ENCODE data around the gene AHDC1. TPM values are rescaled to one million over a fixed set of nuclear protein-coding genes. Genes with fewer than 3 reads are reported as not detected.

The AHDC1 gene
- total RNA-seq, 2 experiments from 2014 or later = 7.7 to 10.1 TPM

GRCh38 chr1:27521861-27522431 lies 82.0 kb downstream of the AHDC1 start:
- peak; percentile 25 for DNase-seq
- no peaks in the 10 kb centered on the region for H3K9me3 Mint-ChIP-seq
- CTCF ChIA-PET = interaction anchor here (0.5 to 1.6 kb wide), 7 partner anchors 33 to 258 kb away, joined by 3 to 4 read pairs (median 4); no protein-coding TSS in a partner anchor
- peaks cover 69% of the 10 kb centered on the region for H3K4me1 Mint-ChIP-seq (ENCODE audit: low read depth)
- H3K4me3 Mint-ChIP-seq = peak overlapping the region; percentile 79
- H3K27ac Mint-ChIP-seq = peak overlapping the region; percentile 90
- H3K36me3 Mint-ChIP-seq (ENCODE audit: low read depth) = no peaks in the 10 kb centered on the region
- no peaks in the 10 kb centered on the region for H3K27me3 Mint-ChIP-seq (ENCODE audit: low read depth)
- intact Hi-C loops (cut with micrococcal nuclease) = loop anchor here (1.0 to 5.0 kb wide), 5 partner anchors 91 to 180 kb away; partner anchors contain the start of gene SYTL1

GRCh38 chr1:27521336-27521831 lies 82.6 kb downstream of the AHDC1 start:
- CTCF ChIA-PET = interaction anchor here (0.5 to 1.6 kb wide), 7 partner anchors 34 to 258 kb away, joined by 3 to 4 read pairs (median 3); no protein-coding TSS in a partner anchor
- Mint-ChIP-seq H3K27ac (peak overlapping the region; percentile 90), H3K27me3 (ENCODE audit: low read depth) (no peaks in the 10 kb centered on the region), H3K4me3 (peak overlapping the region; percentile 79), H3K4me1 (ENCODE audit: low read depth) (peaks cover 64% of the 10 kb centered on the region), H3K9me3 (no peaks in the 10 kb centered on the region), H3K36me3 (ENCODE audit: low read depth) (no peaks in the 10 kb centered on the region)
- DNase-seq = peak; percentile 60
- intact Hi-C loops (cut with micrococcal nuclease) = loop anchor here (1.0 to 5.0 kb wide), 2 partner anchors 105 to 179 kb away; partner anchors contain the start of gene SYTL1

- intact Hi-C loops (cut with micrococcal nuclease) = loop anchor here (1.0 to 5.0 kb wide), 2 partner anchors 104 to 178 kb away; partner anchors contain the start of gene SYTL1
- H3K27ac Mint-ChIP-seq = no peak overlapping the region
- CTCF ChIA-PET = interaction anchor here (1.0 to 1.6 kb wide), 3 partner anchors 35 to 131 kb away, joined by 3 to 4 read pairs (median 3); no protein-coding TSS in a partner anchor
Measured at GRCh38 chr1:27520651-27521050, 83.3 kb downstream of the AHDC1 start.

GRCh38 chr1:27519331-27520258 lies 84.3 kb downstream of the AHDC1 start:
- H3K4me1 Mint-ChIP-seq (ENCODE audit: low read depth) = peaks cover 52% of the 10 kb centered on the region
- H3K27me3 Mint-ChIP-seq (ENCODE audit: low read depth) = no peaks in the 10 kb centered on the region
- H3K9me3 Mint-ChIP-seq = no peaks in the 10 kb centered on the region
- no peak overlapping the region for H3K4me3 Mint-ChIP-seq
- CTCF ChIA-PET = interaction anchor here (0.5 to 1.1 kb wide), 2 partner anchors 87 to 197 kb away, joined by 3 to 5 read pairs; no protein-coding TSS in a partner anchor
- no peaks in the 10 kb centered on the region for H3K36me3 Mint-ChIP-seq (ENCODE audit: low read depth)
- intact Hi-C loops (cut with micrococcal nuclease) = loop anchor here (5.0 kb wide), 1 partner anchor 177 kb away; the partner anchor contains the start of gene SYTL1
- DNase-seq = no peak
- no peak overlapping the region for H3K27ac Mint-ChIP-seq

More at GRCh38 chr1:27520651-27521050, 83.3 kb downstream of the AHDC1 start:
- Mint-ChIP-seq H3K36me3 (ENCODE audit: low read depth) (no peaks in the 10 kb centered on the region), H3K4me1 (ENCODE audit: low read depth) (peaks cover 59% of the 10 kb centered on the region), H3K4me3 (peak overlapping the region; percentile 79), H3K27me3 (ENCODE audit: low read depth) (no peaks in the 10 kb centered on the region), H3K9me3 (no peaks in the 10 kb centered on the region)
- DNase-seq = no peak

- no peaks in the 10 kb centered on the region for H3K27me3 Mint-ChIP-seq (ENCODE audit: low read depth)
- no peak overlapping the region for H3K27ac Mint-ChIP-seq
- H3K4me1 Mint-ChIP-seq (ENCODE audit: low read depth) = peaks cover 44% of the 10 kb centered on the region
- no peak overlapping the region for H3K4me3 Mint-ChIP-seq
- CTCF ChIA-PET = interaction anchor here (1.1 kb wide), 1 partner anchor 88 kb away, joined by 5 read pairs; no protein-coding TSS in a partner anchor
- no peaks in the 10 kb centered on the region for H3K36me3 Mint-ChIP-seq (ENCODE audit: low read depth)
- no peak for DNase-seq
- intact Hi-C loops (cut with micrococcal nuclease) = no loop called here
- no peaks in the 10 kb centered on the region for H3K9me3 Mint-ChIP-seq
Measured at GRCh38 chr1:27518808-27519207, 85.1 kb downstream of the AHDC1 start.

- CTCF ChIA-PET = interaction anchor here (1.1 kb wide), 1 partner anchor 89 kb away, joined by 5 read pairs; no protein-coding TSS in a partner anchor
- H3K9me3 Mint-ChIP-seq = no peaks in the 10 kb centered on the region
- no peak overlapping the region for H3K4me3 Mint-ChIP-seq
- H3K4me1 Mint-ChIP-seq (ENCODE audit: low read depth) = peaks cover 39% of the 10 kb centered on the region
- DNase-seq = no peak
- no peak overlapping the region for H3K27ac Mint-ChIP-seq
- intact Hi-C loops (cut with micrococcal nuclease) = no loop called here
- H3K27me3 Mint-ChIP-seq (ENCODE audit: low read depth) = no peaks in the 10 kb centered on the region
- no peaks in the 10 kb centered on the region for H3K36me3 Mint-ChIP-seq (ENCODE audit: low read depth)
Measured at GRCh38 chr1:27517907-27518718, 85.8 kb downstream of the AHDC1 start.

GRCh38 chr1:27517301-27517700 lies 86.6 kb downstream of the AHDC1 start:
- CTCF ChIA-PET = no interaction called here
- Mint-ChIP-seq H3K4me1 (ENCODE audit: low read depth) (peaks cover 35% of the 10 kb centered on the region), H3K27ac (no peak overlapping the region), H3K36me3 (ENCODE audit: low read depth) (no peaks in the 10 kb centered on the region), H3K4me3 (no peak overlapping the region), H3K27me3 (ENCODE audit: low read depth) (no peaks in the 10 kb centered on the region), H3K9me3 (no peaks in the 10 kb centered on the region)
- no peak for DNase-seq
- intact Hi-C loops (cut with micrococcal nuclease) = no loop called here

- no peaks in the 10 kb centered on the region for H3K27me3 Mint-ChIP-seq (ENCODE audit: low read depth)
- DNase-seq = no peak
- no peak overlapping the region for H3K27ac Mint-ChIP-seq
- CTCF ChIA-PET = interaction anchor here (1.2 to 1.5 kb wide), 4 partner anchors 10 to 99 kb away, joined by 4 to 5 read pairs (median 4); no protein-coding TSS in a partner anchor
- no peaks in the 10 kb centered on the region for H3K9me3 Mint-ChIP-seq
- intact Hi-C loops (cut with micrococcal nuclease) = no loop called here
- H3K4me3 Mint-ChIP-seq = no peak overlapping the region
- H3K4me1 Mint-ChIP-seq (ENCODE audit: low read depth) = peaks cover 23% of the 10 kb centered on the region
- no peaks in the 10 kb centered on the region for H3K36me3 Mint-ChIP-seq (ENCODE audit: low read depth)
Measured at GRCh38 chr1:27515626-27516025, 88.3 kb downstream of the AHDC1 start.

GRCh38 chr1:27513958-27514357 lies 90.0 kb downstream of the AHDC1 start:
- Mint-ChIP-seq H3K9me3 (no peaks in the 10 kb centered on the region), H3K4me3 (no peak overlapping the region), H3K27me3 (ENCODE audit: low read depth) (no peaks in the 10 kb centered on the region), H3K4me1 (ENCODE audit: low read depth) (peaks cover 14% of the 10 kb centered on the region), H3K27ac (no peak overlapping the region), H3K36me3 (ENCODE audit: low read depth) (no peaks in the 10 kb centered on the region)
- DNase-seq = no peak
- CTCF ChIA-PET = interaction anchor here (1.2 kb wide), 1 partner anchor 42 kb away, joined by 3 read pairs; no protein-coding TSS in a partner anchor
- intact Hi-C loops (cut with micrococcal nuclease) = no loop called here

- DNase-seq = no peak
- H3K27me3 Mint-ChIP-seq (ENCODE audit: low read depth) = no peaks in the 10 kb centered on the region
- no peak overlapping the region for H3K27ac Mint-ChIP-seq
- peaks cover 10% of the 10 kb centered on the region for H3K4me1 Mint-ChIP-seq (ENCODE audit: low read depth)
- no peak overlapping the region for H3K4me3 Mint-ChIP-seq
- CTCF ChIA-PET = interaction anchor here (1.2 kb wide), 1 partner anchor 43 kb away, joined by 3 read pairs; no protein-coding TSS in a partner anchor
- no peaks in the 10 kb centered on the region for H3K36me3 Mint-ChIP-seq (ENCODE audit: low read depth)
- no peaks in the 10 kb centered on the region for H3K9me3 Mint-ChIP-seq
- intact Hi-C loops (cut with micrococcal nuclease) = no loop called here
Measured at GRCh38 chr1:27513528-27513927, 90.4 kb downstream of the AHDC1 start.
